GM21515 (cell line): Measurements from ENCODE around the gene FLG.
"Not testable (repeated sequence)": the region's sequence is repeated elsewhere in the genome, so short reads cannot be mapped to it uniquely, and the experiment has no call there.

Experiments used
- ATAC-seq: cut with Tn5 transposase; IDR thresholded peaks from one replicate; pipeline ENCODE4 v1.9.1; 2021; ENCODE audit not compliant: unreplicated experiment

FLG gene

GRCh38 chr1:152303139-152303872, 21.7 kb downstream of the FLG start:
- ATAC-seq = not testable (repeated sequence)

- ATAC-seq = not testable (repeated sequence)
These were observed 68.6 kb downstream of the FLG start for GRCh38 chr1:152256394-152256793.
